Mucosa of descending colon (tissue), 3 donors: ENCODE data around the gene IQCM. TPM values are rescaled to one million over a fixed set of nuclear protein-coding genes. Genes with fewer than 3 reads are reported as not detected.

Experiments
- ATAC-seq: fragments of 200-7000 bp; cut with Tn5 transposase; one replicate; pipeline ENCODE4 v1.9.1; 2020; ENCODE audit warnings: mild to moderate bottlenecking, moderate library complexity
- DNase-seq, 3 donors: peaks; one replicate each; pipeline ENCODE4 v3.0.0-alpha.2; 2020
- H3K36me3 ChIP-seq: fragments of 200-600 bp; one replicate; pipeline ENCODE4 v1.8.0; 2021; ENCODE audit warnings: low read depth, mild to moderate bottlenecking
- H3K4me1 ChIP-seq: fragments of 200-600 bp; one replicate; pipeline ENCODE4 v1.8.0; 2021; ENCODE audit warnings: low read depth, mild to moderate bottlenecking
- H3K4me3 ChIP-seq: fragments of 200-600 bp; one replicate; pipeline ENCODE4 v1.8.0; 2021; ENCODE audit warnings: mild to moderate bottlenecking
- H3K9me3 ChIP-seq: fragments of 200-600 bp; one replicate; pipeline ENCODE4 v1.8.0; 2021; ENCODE audit warnings: mild to moderate bottlenecking
- intact Hi-C, 2 donors: fragments of 100-400 bp; cut with DNase I in 1 of 2; cut with micrococcal nuclease in 1 of 2; formaldehyde crosslinking; loops; one replicate each; pipeline versions ENCODE4 v1.11.0 to v1.11.1; 2022; cut with DNase I, micrococcal nuclease
- total RNA-seq, 3 donors: library from RNA; stranded (reverse); fragmentation: NEBNext Ultra II Directional in 2 of 3; extraction: Animal tissue kit (Norgen Biotek cat#: 25700) in 2 of 3; gene quantifications; one replicate each; pipeline versions ENCODE4 v1.2.1 to v1.2.4, GENCODE V29; 2021 to 2023
- TF ChIP-seq, protein P1 (sequence below): fragments of 200-600 bp; IDR thresholded peaks from one replicate; pipeline ENCODE4 v1.8.0; 2022; ENCODE audit warnings: antibody characterized with exemption, mild to moderate bottlenecking
- donor health status: DM: no; HTN: no; CAD: no; lungs with moderate emphysema.
- donor health status: DM: no; HTN: no; CAD: no.
- donor health status: DM: no; HTN: yes; CAD: no.

Gene IQCM
- total RNA-seq, 3 donors from 2014 or later: 3.0 to 16.8 (median 5.2) TPM

DNA sequence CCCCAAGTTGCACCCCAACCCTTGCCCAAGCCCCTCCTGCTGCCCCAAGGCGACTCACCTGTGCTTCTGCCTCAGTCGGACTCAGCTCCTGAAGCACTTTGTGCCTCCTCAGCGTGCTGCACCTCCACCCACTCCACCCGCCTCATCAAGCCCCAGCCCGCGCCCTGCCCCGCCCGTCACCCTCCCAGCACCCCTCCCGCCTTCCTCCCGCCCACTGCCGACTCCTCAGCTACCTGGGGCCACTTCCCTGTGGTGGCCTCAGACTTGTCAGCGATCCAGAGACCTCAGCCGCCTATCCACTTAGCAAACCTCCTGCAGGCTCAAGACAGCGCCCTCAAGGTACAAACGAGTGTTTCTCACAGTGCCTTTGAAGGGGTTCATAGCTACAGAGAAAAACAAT, 19.6 kb upstream of the IQCM start:
- DNase-seq: peak in 1 of 3 donors; percentile 22
- Histone ChIP-seq H3K4me3 (no peak overlapping the region), H3K36me3 (no peaks in the 10 kb centered on the region), H3K9me3 (no peaks in the 10 kb centered on the region), H3K4me1 (no peaks in the 10 kb centered on the region)
- no peak for ATAC-seq
- intact Hi-C loops: no loop called here
- TF ChIP-seq, protein P1, sequence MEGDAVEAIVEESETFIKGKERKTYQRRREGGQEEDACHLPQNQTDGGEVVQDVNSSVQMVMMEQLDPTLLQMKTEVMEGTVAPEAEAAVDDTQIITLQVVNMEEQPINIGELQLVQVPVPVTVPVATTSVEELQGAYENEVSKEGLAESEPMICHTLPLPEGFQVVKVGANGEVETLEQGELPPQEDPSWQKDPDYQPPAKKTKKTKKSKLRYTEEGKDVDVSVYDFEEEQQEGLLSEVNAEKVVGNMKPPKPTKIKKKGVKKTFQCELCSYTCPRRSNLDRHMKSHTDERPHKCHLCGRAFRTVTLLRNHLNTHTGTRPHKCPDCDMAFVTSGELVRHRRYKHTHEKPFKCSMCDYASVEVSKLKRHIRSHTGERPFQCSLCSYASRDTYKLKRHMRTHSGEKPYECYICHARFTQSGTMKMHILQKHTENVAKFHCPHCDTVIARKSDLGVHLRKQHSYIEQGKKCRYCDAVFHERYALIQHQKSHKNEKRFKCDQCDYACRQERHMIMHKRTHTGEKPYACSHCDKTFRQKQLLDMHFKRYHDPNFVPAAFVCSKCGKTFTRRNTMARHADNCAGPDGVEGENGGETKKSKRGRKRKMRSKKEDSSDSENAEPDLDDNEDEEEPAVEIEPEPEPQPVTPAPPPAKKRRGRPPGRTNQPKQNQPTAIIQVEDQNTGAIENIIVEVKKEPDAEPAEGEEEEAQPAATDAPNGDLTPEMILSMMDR: no peak

GRCh38 chr4:149831656-149832208, 16.1 kb upstream of the IQCM start:
- intact Hi-C loops: no loop called here
- Histone ChIP-seq H3K4me3 (no peak overlapping the region), H3K4me1 (no peaks in the 10 kb centered on the region), H3K9me3 (no peaks in the 10 kb centered on the region), H3K36me3 (no peaks in the 10 kb centered on the region)
- ATAC-seq (no peak), DNase-seq (no peak)
- TF ChIP-seq, protein P1: no peak

- no peak overlapping the region for H3K4me3 ChIP-seq
- intact Hi-C loops: no loop called here
- no peak for ATAC-seq
- no peak for DNase-seq
- no peaks in the 10 kb centered on the region for H3K9me3 ChIP-seq
- TF ChIP-seq, protein P1: no peak
- H3K36me3 ChIP-seq: no peaks in the 10 kb centered on the region
- no peaks in the 10 kb centered on the region for H3K4me1 ChIP-seq
Observed at GRCh38 chr4:149830823-149831222, 15.2 kb upstream of the IQCM start.

- H3K9me3 ChIP-seq: no peaks in the 10 kb centered on the region
- H3K36me3 ChIP-seq: no peaks in the 10 kb centered on the region
- ATAC-seq: no peak
- no peak for DNase-seq
- H3K4me1 ChIP-seq: no peaks in the 10 kb centered on the region
- TF ChIP-seq, protein P1: no peak
- no peak overlapping the region for H3K4me3 ChIP-seq
- intact Hi-C loops: no loop called here
Observed at GRCh38 chr4:149825336-149825735, 9.7 kb upstream of the IQCM start.

GRCh38 chr4:149823769-149824221, 8.2 kb upstream of the IQCM start:
- no peaks in the 10 kb centered on the region for H3K9me3 ChIP-seq
- no peak for ATAC-seq
- DNase-seq: no peak
- intact Hi-C loops: no loop called here
- TF ChIP-seq, protein P1: no peak
- H3K4me3 ChIP-seq: no peak overlapping the region
- H3K36me3 ChIP-seq: no peaks in the 10 kb centered on the region
- H3K4me1 ChIP-seq: no peaks in the 10 kb centered on the region

- ATAC-seq: no peak
- no peaks in the 10 kb centered on the region for H3K4me1 ChIP-seq
Observed at GRCh38 chr4:149801416-149801815, 14.2 kb downstream of the IQCM start.

More at GRCh38 chr4:149801416-149801815, 14.2 kb downstream of the IQCM start:
- Histone ChIP-seq H3K36me3 (no peaks in the 10 kb centered on the region), H3K9me3 (no peaks in the 10 kb centered on the region), H3K4me3 (no peak overlapping the region)
- no peak for DNase-seq
- intact Hi-C loops: no loop called here
- TF ChIP-seq, protein P1: no peak
